Naive B cell (primary cell): Measurements from ENCODE around the gene SPTB. TPM values are rescaled to one million over a fixed set of nuclear protein-coding genes. Genes with fewer than 3 reads are reported as not detected.

Experiments used
- ATAC-seq, 2 donors: fragments of 150-1000 bp; cut with Tn5 transposase; 2 replicates each; pipeline ENCODE4 v1.10.0; 2021; ENCODE audit warnings: low read depth in 2 of 2, mild to moderate bottlenecking in 2 of 2, moderate library complexity in 2 of 2
- DNase-seq: peaks from one replicate; pipeline ENCODE4 v3.0.0; 2022
- H3K27ac Mint-ChIP-seq, 6 donors: one replicate each; pipeline ENCODE4 v1.8.0; 2020 to 2022; ENCODE audit warnings: mild to moderate bottlenecking in 6 of 6, mixed read lengths in 6 of 6, moderate library complexity in 5 of 6, inconsistent platforms in 2 of 6
- H3K27me3 Mint-ChIP-seq, 3 donors: one replicate each; pipeline ENCODE4 v1.8.0; 2021 to 2022; ENCODE audit warnings: mixed read lengths in 3 of 3, mild to moderate bottlenecking in 1 of 3
- H3K36me3 Mint-ChIP-seq, 2 donors: one replicate each; pipeline ENCODE4 v1.8.0; 2020 to 2022; ENCODE audit warnings: mixed read lengths in 2 of 2, inconsistent platforms in 1 of 2, mild to moderate bottlenecking in 1 of 2
- H3K4me1 Mint-ChIP-seq, 3 donors: one replicate each; pipeline ENCODE4 v1.8.0; 2020 to 2022; ENCODE audit warnings: mixed read lengths in 3 of 3, inconsistent platforms in 1 of 3, mild to moderate bottlenecking in 1 of 3, moderate library complexity in 1 of 3
- H3K4me3 Mint-ChIP-seq, 8 donors: one replicate each; pipeline ENCODE4 v1.8.0; 2020 to 2022; ENCODE audit warnings: mild to moderate bottlenecking in 8 of 8, mixed read lengths in 8 of 8, moderate library complexity in 8 of 8, inconsistent platforms in 2 of 8
- H3K9me3 Mint-ChIP-seq, 7 donors: one replicate each; pipeline ENCODE4 v1.8.0; 2020 to 2022; ENCODE audit warnings: mixed read lengths in 7 of 7, mild to moderate bottlenecking in 5 of 7, inconsistent platforms in 2 of 7, moderate library complexity in 1 of 7
- polyA plus RNA-seq, 6 donors: library from polyadenylated mRNA; unstranded; fragments of 300-500 nt; fragmentation: Illumina TruSeq; gene quantifications; one replicate each; pipeline ENCODE4 v1.2.3, GENCODE V29; 2021; ENCODE audit warnings: low read depth in 6 of 6

The SPTB gene
- polyA plus RNA-seq, 6 donors from 2014 or later, result 0.16 TPM; not detected in 5

GRCh38 chr14:64722842-64723447, 156.8 kb downstream of the SPTB start:
- peaks cover 0 to 4% (median 1%) of the 10 kb centered on the region in 3 donors for H3K4me1 Mint-ChIP-seq
- H3K27ac Mint-ChIP-seq, result no peak overlapping the region
- no peaks in the 10 kb centered on the region for H3K36me3 Mint-ChIP-seq
- H3K9me3 Mint-ChIP-seq, result peaks cover 0 to 4% (median 0%) of the 10 kb centered on the region in 7 donors
- no peak overlapping the region for H3K4me3 Mint-ChIP-seq
- DNase-seq (no peak), ATAC-seq (no peak)
- H3K27me3 Mint-ChIP-seq, result peaks cover 0 to 6% (median 4%) of the 10 kb centered on the region in 3 donors

GRCh38 chr14:64721899-64722298, 157.8 kb downstream of the SPTB start:
- ATAC-seq, result no peak
- Mint-ChIP-seq H3K9me3 (peaks cover 0 to 4% (median 0%) of the 10 kb centered on the region in 7 donors), H3K27me3 (peaks cover 0 to 13% (median 12%) of the 10 kb centered on the region in 3 donors), H3K36me3 (no peaks in the 10 kb centered on the region), H3K4me3 (no peak overlapping the region), H3K4me1 (peaks cover 0 to 5% (median 4%) of the 10 kb centered on the region in 3 donors), H3K27ac (peak overlapping the region in 1 of 6 donors; percentile 62)
- DNase-seq, result no peak

GRCh38 chr14:64721391-64721791, 158.3 kb downstream of the SPTB start:
- Mint-ChIP-seq H3K4me1 (peaks cover 0 to 5% (median 4%) of the 10 kb centered on the region in 3 donors), H3K27me3 (peaks cover 0 to 18% (median 12%) of the 10 kb centered on the region in 3 donors), H3K36me3 (no peaks in the 10 kb centered on the region), H3K27ac (peak overlapping the region in 1 of 6 donors; percentile 41), H3K9me3 (peaks cover 0 to 4% (median 0%) of the 10 kb centered on the region in 7 donors), H3K4me3 (no peak overlapping the region)
- DNase-seq (no peak), ATAC-seq (no peak)

- H3K4me1 Mint-ChIP-seq, result peaks cover 0 to 5% (median 4%) of the 10 kb centered on the region in 3 donors
- ATAC-seq, result no peak
- DNase-seq, result no peak
- peak overlapping the region in 1 of 6 donors; percentile 62 for H3K27ac Mint-ChIP-seq
- no peak overlapping the region for H3K4me3 Mint-ChIP-seq
- peaks cover 7 to 20% (median 12%) of the 10 kb centered on the region in 3 donors for H3K27me3 Mint-ChIP-seq
- H3K9me3 Mint-ChIP-seq, result peaks cover 0 to 5% (median 4%) of the 10 kb centered on the region in 7 donors
- H3K36me3 Mint-ChIP-seq, result no peaks in the 10 kb centered on the region
Measured at GRCh38 chr14:64720131-64720576, 159.6 kb downstream of the SPTB start.

- Mint-ChIP-seq H3K27me3 (peaks cover 10 to 25% (median 12%) of the 10 kb centered on the region in 3 donors), H3K4me3 (no peak overlapping the region), H3K36me3 (peaks cover 0 to 1% of the 10 kb centered on the region in 2 donors), H3K4me1 (peaks cover 0 to 5% (median 4%) of the 10 kb centered on the region in 3 donors), H3K9me3 (peaks cover 0 to 5% (median 4%) of the 10 kb centered on the region in 7 donors), H3K27ac (peak overlapping the region in 1 of 6 donors; percentile 52)
- ATAC-seq (no peak), DNase-seq (no peak)
Measured at GRCh38 chr14:64719601-64720000, 160.1 kb downstream of the SPTB start.

- peaks cover 7 to 10% of the 10 kb centered on the region in 2 donors for H3K36me3 Mint-ChIP-seq
- peaks cover 16 to 34% (median 18%) of the 10 kb centered on the region in 3 donors for H3K27me3 Mint-ChIP-seq
- peaks cover 0 to 5% (median 3%) of the 10 kb centered on the region in 3 donors for H3K4me1 Mint-ChIP-seq
- H3K9me3 Mint-ChIP-seq, result peaks cover 7 to 14% (median 10%) of the 10 kb centered on the region in 7 donors
- peak overlapping the region in 1 of 6 donors; percentile 76 for H3K27ac Mint-ChIP-seq
- H3K4me3 Mint-ChIP-seq, result no peak overlapping the region
- DNase-seq (no peak), ATAC-seq (no peak)
Measured at GRCh38 chr14:64718762-64719161, 160.9 kb downstream of the SPTB start.

GRCh38 chr14:64717870-64718269, 161.8 kb downstream of the SPTB start:
- Mint-ChIP-seq H3K27me3 (peaks cover 16 to 42% (median 23%) of the 10 kb centered on the region in 3 donors), H3K4me1 (peaks cover 0 to 5% (median 0%) of the 10 kb centered on the region in 3 donors), H3K9me3 (peaks cover 11 to 22% (median 19%) of the 10 kb centered on the region in 7 donors), H3K4me3 (no peak overlapping the region), H3K27ac (no peak overlapping the region), H3K36me3 (peaks cover 8 to 19% of the 10 kb centered on the region in 2 donors)
- DNase-seq (no peak), ATAC-seq (no peak)

GRCh38 chr14:64715628-64716412, 163.9 kb downstream of the SPTB start:
- DNase-seq, result no peak
- Mint-ChIP-seq H3K9me3 (peaks cover 14 to 27% (median 23%) of the 10 kb centered on the region in 7 donors), H3K36me3 (peaks cover 8 to 24% of the 10 kb centered on the region in 2 donors), H3K27ac (no peak overlapping the region), H3K4me3 (no peak overlapping the region), H3K27me3 (peaks cover 14 to 47% (median 28%) of the 10 kb centered on the region in 3 donors), H3K4me1 (peaks cover 0 to 5% (median 0%) of the 10 kb centered on the region in 3 donors)
- no peak for ATAC-seq

GRCh38 chr14:64715146-64715627, 164.5 kb downstream of the SPTB start:
- ATAC-seq (no peak), DNase-seq (no peak)
- Mint-ChIP-seq H3K4me1 (peaks cover 0 to 5% (median under 1%) of the 10 kb centered on the region in 3 donors), H3K27ac (no peak overlapping the region), H3K4me3 (no peak overlapping the region), H3K27me3 (peaks cover 10 to 47% (median 28%) of the 10 kb centered on the region in 3 donors), H3K36me3 (peaks cover 8 to 24% of the 10 kb centered on the region in 2 donors), H3K9me3 (peaks cover 12 to 27% (median 23%) of the 10 kb centered on the region in 7 donors)

GRCh38 chr14:64714432-64715025, 165.2 kb downstream of the SPTB start:
- no peak for ATAC-seq
- peaks cover 2 to 6% (median 4%) of the 10 kb centered on the region in 3 donors for H3K4me1 Mint-ChIP-seq
- peaks cover 8 to 24% of the 10 kb centered on the region in 2 donors for H3K36me3 Mint-ChIP-seq
- no peak for DNase-seq
- H3K9me3 Mint-ChIP-seq, result peaks cover 12 to 27% (median 23%) of the 10 kb centered on the region in 7 donors
- no peak overlapping the region for H3K27ac Mint-ChIP-seq
- peaks cover 10 to 47% (median 28%) of the 10 kb centered on the region in 3 donors for H3K27me3 Mint-ChIP-seq
- no peak overlapping the region for H3K4me3 Mint-ChIP-seq

GRCh38 chr14:64713677-64714076, 166.0 kb downstream of the SPTB start:
- DNase-seq, result no peak
- Mint-ChIP-seq H3K9me3 (peaks cover 12 to 27% (median 23%) of the 10 kb centered on the region in 7 donors), H3K27me3 (peaks cover 10 to 47% (median 28%) of the 10 kb centered on the region in 3 donors), H3K27ac (no peak overlapping the region), H3K4me3 (no peak overlapping the region), H3K36me3 (peaks cover 8 to 24% of the 10 kb centered on the region in 2 donors), H3K4me1 (peaks cover 11 to 15% (median 13%) of the 10 kb centered on the region in 3 donors)
- no peak for ATAC-seq

GRCh38 chr14:64711039-64711438, 168.7 kb downstream of the SPTB start:
- H3K9me3 Mint-ChIP-seq, result peaks cover 10 to 27% (median 23%) of the 10 kb centered on the region in 7 donors
- H3K36me3 Mint-ChIP-seq, result peaks cover 8 to 24% of the 10 kb centered on the region in 2 donors
- no peak overlapping the region for H3K27ac Mint-ChIP-seq
- H3K27me3 Mint-ChIP-seq, result peaks cover 5 to 42% (median 36%) of the 10 kb centered on the region in 3 donors
- no peak for DNase-seq
- peaks cover 18 to 25% (median 22%) of the 10 kb centered on the region in 3 donors for H3K4me1 Mint-ChIP-seq
- ATAC-seq, result no peak
- H3K4me3 Mint-ChIP-seq, result no peak overlapping the region

- Mint-ChIP-seq H3K4me3 (peak overlapping the region in 7 of 8 donors; percentile 36 to 86 (median 78)), H3K27ac (peak overlapping the region in 2 of 6 donors; percentile 5 to 90), H3K27me3 (peaks cover 12 to 37% (median 36%) of the 10 kb centered on the region in 3 donors), H3K36me3 (peaks cover 4 to 18% of the 10 kb centered on the region in 2 donors), H3K9me3 (peaks cover 7 to 18% (median 15%) of the 10 kb centered on the region in 7 donors), H3K4me1 (peaks cover 25 to 36% (median 31%) of the 10 kb centered on the region in 3 donors)
- no peak for DNase-seq
- ATAC-seq, result no peak
Measured at GRCh38 chr14:64709126-64709525, 170.6 kb downstream of the SPTB start.
